NAMALWA (cell line): ENCODE results near the gene FEM1C.

Experiments
- DNase-seq: peaks from one replicate; pipeline ENCODE4 v3.0.0-alpha.2; 2015; ENCODE audit warnings: low spot score

The FEM1C gene

DNA sequence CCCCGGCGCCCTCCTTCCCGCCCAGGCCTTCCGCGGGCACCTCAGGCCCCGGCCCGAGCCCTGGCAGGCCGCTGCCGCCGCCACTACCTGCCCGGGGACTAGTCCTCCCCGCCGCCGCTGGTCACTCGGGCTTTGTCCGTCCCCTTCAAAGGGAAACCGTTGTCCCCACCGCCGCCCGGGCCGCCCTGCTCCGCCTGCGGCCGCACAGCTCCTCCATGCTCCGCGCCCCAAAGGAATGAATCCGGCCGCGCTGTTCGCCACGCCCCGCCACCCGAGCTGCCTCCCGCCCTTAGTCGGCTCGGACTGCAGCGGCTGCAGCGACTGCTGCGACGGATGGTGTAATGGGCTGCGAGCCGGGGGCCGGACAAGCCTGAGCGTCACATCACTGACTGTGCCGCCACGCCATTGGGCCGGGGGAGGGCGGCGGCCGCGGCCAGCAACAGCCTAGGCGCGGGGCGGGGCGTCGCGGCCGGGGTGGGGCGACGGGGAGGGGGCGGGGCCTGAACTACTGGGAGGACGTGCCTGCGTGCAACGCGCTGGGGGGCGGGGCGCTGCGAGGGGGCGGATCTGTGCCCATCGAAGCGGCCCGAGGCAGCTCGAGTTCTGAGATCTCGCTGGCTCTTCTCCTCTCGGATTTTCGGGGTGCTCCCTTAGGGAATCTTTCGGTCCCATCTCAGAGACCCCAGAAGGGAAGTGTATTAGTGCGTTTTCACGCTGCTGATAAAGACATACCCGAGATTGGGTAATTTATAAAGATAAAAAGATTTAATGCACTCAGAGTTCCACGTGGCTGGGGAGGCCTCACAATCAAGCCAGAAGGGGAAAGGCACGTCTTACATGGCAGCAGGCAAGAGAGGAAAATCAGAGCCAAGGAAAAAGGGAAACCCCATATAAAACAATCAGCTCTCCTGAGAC lies at the start of gene FEM1C:
Gene FEM1C (minus strand): TSS at position 340 of the 915 bp plus-strand sequence. CDS start 1,282 bp downstream, outside the sequence.
- DNase-seq = peak; percentile 95

GRCh38 chr5:115589043-115589442 lies 44.5 kb upstream of the FEM1C start:
- DNase-seq = no peak

DNA sequence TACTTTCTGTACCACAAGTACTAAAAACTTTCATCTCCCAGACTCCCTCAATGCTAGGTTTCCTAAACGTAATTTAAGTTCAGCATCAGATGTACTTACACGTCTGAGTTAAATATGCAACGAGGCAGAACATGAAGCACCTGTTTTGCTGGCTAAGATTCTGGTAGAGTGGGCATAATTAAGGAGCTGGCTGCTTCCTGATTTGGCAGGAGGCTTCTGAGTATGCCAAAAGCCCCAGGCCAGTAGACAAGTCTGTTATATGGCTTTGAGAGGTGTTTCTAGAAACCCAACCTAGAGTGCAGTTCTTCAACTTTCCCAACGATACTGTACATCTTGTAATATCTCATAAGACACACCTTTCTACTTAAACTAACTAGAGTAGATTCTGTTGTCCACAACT lies 44.1 kb upstream of the FEM1C start:
- DNase-seq = no peak

DNA sequence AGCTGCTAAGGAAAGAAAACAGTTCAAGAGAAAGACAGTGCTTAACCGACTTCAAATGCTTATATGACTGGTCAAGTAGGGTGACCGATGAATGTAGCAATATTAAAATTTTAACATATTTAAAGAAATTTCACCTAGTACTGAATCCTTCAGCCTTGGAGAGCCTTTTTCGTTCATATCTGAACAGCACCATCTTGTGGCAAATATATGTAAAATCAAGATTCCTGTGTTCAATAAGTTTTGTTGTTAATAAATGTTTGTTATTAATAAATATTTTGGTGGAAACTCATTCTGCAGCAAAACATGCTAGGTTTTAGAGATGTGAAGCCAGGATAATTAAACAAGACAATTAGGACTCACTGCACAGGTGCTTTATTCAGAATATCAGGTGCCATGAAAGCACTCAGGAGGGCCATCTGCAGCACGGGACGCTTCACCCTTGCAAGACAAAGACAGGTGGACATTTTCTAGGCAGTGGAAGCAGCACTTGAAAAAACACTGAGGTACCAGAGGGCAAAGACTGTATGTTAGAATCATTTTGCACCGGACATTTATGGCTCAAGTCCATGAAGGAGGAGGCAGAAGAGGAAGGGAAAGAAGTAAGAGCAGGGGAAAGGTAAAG lies 42.1 kb upstream of the FEM1C start:
- DNase-seq = peak; percentile 55

DNA sequence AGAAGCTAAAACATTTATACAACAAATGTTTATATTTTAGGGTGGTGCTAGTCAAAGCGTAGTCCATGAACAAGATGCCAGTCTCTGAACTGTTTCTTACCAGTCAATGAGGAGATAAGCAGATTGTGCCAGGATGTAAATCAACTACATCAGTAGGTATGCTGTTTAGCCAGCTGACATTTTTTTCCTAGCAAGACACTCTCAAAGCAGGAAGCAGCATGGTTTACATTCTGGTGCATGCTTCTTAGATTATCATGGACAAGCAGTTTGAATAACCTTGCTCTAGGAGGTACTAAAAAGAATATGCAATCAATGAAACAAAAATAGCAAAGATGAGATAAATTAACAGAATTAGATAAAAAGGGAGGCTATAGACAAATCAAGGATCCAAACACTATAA lies 40.7 kb upstream of the FEM1C start:
- DNase-seq = no peak

GRCh38 chr5:115584501-115584900 lies 39.9 kb upstream of the FEM1C start:
- no peak for DNase-seq

GRCh38 chr5:115583474-115583873 lies 38.9 kb upstream of the FEM1C start:
- DNase-seq = no peak

- no peak for DNase-seq
These were observed 36.4 kb upstream of the FEM1C start for GRCh38 chr5:115580941-115581340.

GRCh38 chr5:115579747-115580173 lies 35.2 kb upstream of the FEM1C start:
- DNase-seq = no peak

DNA sequence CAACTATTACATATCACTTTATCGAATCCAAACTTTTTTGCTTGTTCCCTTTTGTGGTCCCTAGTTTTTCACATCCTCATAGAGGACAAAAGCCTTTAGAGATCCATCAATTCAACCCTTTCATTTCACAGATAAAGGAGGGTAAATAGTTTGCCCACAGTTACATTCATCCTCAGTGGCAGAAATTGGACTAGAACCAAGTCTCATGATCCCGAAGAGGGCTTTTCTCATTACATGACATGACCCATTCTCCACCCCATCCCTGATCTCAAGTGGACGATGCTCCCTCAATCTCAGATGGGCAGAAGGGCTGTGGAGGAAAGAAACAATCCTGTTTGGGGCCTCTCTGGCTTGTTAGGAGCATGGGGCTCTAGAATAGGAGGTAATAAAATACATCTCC lies 34.6 kb upstream of the FEM1C start:
- no peak for DNase-seq

DNA sequence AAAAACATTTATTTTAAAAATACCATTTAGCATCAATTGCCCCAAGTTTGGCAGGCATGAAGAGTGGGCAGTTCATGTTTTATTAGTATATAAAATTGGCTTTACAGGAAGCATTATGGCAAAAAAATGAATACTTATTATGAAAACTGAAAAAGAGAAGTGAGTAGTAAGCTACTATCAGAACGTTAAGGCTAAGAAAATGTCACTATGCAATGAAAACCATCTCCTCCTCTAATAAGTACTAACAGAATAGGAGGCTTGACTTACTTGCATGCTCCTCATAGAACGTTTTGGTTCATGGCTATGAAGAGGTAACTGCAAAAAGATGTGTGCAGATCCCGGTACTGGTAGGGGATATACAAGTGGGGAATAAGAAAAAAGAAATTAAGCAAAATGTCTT lies 34.1 kb upstream of the FEM1C start:
- no peak for DNase-seq

GRCh38 chr5:115577741-115578140 lies 33.2 kb upstream of the FEM1C start:
- no peak for DNase-seq

DNA sequence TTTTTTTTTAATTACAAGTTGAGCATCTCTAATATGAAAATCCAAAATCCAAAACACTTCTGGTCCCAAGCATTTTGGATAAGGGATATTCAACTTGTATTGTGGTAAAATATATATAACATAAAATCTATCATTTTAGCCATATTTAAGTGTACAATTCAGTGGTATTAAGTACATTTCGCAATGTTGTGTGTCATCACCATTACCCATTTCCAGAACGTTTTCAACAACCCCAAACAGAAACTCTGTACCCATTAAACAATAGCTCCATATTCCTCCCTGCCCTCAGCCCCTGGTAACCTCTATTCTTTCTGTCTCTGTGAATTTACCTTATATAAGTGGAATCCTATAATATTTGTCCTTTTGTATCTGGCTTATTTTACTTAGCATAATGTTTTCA lies 32.8 kb upstream of the FEM1C start:
- DNase-seq = no peak

GRCh38 chr5:115575167-115576070 lies 30.8 kb upstream of the FEM1C start:
- DNase-seq = peak; percentile 45

- no peak for DNase-seq
These were observed 28.6 kb upstream of the FEM1C start for GRCh38 chr5:115573133-115573532.

- no peak for DNase-seq
These were observed 26.9 kb upstream of the FEM1C start for GRCh38 chr5:115571441-115571878.

- no peak for DNase-seq
These were observed 24.1 kb upstream of the FEM1C start for GRCh38 chr5:115568668-115569067.

DNA sequence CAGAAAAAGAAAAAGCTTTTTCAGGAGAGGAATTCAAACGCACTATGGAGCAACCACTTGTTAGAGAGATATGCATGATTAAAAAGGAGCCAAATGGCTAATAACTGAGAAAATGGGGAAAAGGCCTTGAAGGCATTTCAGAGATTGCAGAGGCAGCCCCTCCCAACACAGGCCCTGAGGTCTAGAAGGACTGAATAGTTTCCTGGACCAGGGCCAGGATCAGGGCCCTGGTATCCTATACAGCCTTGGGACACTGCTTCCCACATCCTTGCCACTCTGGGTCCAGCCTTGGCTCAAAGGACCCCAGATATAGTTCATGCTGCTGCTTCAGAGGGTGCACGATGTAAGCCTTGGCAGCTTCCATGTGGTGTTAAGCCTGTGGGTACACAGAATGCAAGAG lies 20.7 kb upstream of the FEM1C start:
- DNase-seq = no peak

- no peak for DNase-seq
These were observed 16.6 kb upstream of the FEM1C start for GRCh38 chr5:115561176-115561575.

- DNase-seq = no peak
These were observed 14.9 kb upstream of the FEM1C start for GRCh38 chr5:115559524-115559923.

DNA sequence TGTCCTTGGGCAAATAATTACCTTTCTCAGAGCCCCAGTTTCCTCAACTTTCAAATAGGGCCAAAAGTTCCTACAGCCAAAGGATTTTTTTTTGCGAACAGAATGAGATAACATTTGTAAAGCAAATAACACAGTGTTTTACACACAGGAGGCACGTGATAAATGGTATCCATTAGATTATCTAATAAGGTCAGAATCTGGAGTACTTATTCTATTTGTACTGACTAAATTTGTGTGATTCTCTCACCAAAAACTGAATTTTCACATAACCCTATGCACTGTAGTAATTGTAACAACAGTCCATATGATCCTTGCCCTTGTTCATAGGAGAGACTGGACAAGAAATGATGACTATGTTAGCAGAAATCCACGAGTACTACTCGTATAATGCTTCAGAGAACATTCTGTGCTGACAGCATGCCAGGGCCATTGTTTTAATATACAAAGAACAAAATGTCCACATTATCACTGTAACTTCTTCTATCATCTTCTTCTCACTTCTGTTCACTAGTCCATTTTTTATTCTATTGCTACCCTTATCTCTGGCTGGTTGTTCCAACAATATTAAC lies 13.9 kb upstream of the FEM1C start:
- DNase-seq = no peak
